Measurements from ENCODE around the gene IL1RN.

The IL1RN gene

DNA sequence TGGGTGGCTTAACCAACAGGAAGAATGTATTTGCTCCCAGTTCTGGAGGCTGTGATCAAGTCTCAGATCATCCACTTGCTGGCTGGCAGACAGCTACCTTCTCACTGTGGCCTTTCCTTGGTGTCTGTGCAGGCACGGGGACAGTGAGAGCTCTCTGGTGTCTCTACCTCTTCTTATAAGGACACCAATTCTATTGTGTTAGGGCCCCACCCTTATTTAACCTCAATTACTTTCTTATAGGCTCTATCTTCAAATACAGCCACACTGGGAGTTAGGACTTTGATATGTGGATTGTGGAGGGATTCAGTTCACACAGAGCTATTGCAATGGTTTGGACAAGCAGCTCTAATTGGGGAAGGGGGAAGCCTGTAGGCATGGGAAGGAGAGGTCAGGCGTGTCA is 25.3 kb upstream of the IL1RN start:
- in situ Hi-C loops (cut with HindIII; ENCODE audit: low sequenced_read_pairs): no loop called here

DNA sequence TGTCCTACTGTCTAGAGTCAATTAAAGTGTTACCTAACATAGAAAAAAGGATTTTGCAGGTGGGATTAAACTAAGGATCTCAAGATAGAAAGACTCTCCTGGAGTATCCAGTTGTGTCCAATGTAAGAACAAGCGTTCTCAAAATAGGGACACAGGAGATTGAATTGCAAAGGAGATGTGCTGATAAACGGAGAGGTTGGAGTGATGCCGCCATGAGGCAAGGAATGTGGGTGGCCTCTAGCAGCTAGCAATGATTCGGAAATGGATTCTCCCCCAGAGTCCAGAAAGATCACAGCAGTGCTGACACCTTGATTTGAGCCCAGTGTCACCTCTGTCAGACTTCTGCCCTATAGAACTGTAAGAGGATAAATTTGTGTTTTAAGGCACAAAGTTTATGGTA is 24.1 kb upstream of the IL1RN start:
- in situ Hi-C loops (cut with HindIII; ENCODE audit: low sequenced_read_pairs): no loop called here

DNA sequence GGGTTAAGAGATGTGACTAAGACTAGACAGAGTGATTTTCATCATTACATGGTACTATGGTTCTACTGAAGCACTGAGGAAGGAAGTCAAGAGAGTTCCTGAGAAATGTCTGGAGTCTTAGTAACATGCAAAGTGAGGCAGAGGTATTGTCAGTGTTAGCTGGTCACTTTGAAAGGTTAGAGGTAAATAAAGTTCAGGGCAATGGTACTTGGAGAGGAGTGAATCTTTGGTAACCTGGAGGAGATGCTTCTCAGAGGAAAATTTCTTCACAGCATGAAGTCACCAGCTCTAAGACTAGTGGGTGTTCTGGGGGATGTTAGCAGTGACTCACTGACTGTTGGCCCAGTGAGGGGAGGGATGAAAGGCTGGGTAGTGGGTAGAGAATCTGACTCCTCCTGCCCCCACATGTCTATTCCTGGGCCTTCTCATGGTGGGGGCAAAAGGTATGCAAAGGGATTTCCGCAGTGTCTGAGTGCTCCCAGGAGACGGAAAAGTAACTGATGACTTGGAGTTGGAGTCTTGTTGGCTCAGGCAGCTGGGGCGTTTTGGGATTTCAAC is 23.3 kb upstream of the IL1RN start:
- in situ Hi-C loops (cut with HindIII; ENCODE audit: low sequenced_read_pairs): no loop called here

DNA sequence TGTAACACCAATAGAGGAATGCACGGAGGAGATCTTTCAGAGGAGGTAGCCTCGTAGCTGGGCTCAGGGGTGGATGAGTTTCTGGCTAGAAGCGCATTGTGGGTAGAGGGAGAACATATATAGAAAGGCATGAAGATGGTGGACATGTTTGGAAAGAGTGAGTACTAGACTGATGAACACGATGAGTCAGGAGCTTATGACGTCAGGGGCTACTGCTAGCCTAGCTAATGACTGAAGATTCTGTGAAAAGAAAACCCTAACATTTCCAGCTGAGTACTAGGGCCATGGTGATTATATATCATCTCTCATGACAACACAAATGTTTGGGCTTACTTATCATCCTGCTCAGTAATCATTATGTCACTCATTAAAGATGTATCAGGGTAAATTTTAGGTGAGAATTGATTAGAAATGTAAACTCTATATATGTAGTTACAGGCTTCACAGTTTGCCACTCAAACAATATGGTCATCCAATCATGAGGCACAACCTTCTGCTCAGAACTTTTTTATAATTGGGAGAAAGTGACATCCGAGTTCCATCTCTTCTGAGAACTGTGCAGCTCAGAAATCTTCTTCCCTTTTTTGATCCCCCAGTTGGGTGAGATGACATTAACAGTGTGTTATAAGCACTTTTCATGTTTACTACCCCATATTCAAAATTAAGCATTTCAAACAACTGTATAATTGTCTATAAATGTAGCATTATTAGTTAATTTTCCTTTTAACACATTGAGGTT is 22.2 kb upstream of the IL1RN start:
- in situ Hi-C loops (cut with HindIII; ENCODE audit: low sequenced_read_pairs): no loop called here

DNA sequence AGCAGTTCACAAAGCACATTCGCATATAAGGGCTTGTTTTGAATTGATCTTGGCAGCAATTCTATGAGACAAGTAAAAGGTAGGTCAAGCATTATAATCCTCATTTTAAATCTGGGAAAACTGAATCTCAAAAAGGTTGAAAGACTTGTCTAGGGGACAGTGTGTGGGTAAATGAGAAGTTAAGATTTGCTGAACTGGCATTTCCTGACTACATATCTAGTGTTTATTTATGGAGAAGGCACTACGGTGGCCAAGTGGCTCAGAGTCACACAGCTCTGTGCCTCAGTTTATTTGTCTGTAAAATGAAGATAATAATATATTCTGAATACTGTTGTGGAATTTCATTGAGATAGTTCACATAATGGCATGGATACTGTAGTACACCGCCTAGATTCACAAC is 16.3 kb upstream of the IL1RN start:
- in situ Hi-C loops (cut with HindIII; ENCODE audit: low sequenced_read_pairs): no loop called here

DNA sequence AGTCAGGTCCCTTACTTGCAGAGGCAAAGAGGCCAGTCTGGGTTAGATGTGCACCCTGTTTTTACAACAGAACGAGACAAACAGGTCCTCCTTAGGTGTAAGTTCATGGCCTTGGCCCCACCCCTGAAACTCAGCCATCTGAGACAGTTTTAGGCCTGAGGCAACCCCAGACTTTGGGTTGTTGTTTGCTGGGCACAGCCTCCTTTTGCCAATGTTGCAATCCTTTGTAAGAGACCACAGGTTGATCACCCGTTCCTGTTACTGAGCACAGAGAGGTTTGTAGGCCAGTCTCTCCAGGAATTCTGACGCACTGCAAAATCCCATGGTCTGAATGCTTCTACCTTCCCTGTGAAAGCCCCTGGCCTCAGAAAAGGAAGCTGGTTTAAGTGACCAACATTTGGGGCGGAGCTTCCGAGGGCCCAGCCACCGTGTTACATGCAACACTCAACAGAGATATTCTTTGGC is 15.5 kb upstream of the IL1RN start:
- in situ Hi-C loops (cut with HindIII; ENCODE audit: low sequenced_read_pairs): no loop called here

DNA sequence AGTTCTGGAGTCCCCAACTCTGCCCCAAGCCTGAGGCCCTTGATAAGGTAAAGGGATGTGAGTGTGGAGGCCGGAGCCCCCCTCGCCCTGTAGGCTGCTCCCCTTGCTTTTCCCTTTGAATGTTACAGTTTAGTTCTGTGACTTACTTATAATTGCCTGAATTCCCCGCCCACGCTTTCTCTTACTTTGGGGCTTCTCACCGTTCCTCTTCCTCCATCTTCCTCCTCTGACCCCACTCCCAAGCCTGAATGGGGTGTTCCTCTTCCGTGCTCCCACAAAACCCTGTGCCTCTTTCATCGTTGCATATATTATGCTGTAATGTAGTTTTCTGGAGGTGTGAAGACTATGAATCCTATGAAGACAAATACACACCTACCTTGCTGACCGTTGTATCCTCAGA is 15.0 kb upstream of the IL1RN start:
- in situ Hi-C loops (cut with HindIII; ENCODE audit: low sequenced_read_pairs): no loop called here

DNA sequence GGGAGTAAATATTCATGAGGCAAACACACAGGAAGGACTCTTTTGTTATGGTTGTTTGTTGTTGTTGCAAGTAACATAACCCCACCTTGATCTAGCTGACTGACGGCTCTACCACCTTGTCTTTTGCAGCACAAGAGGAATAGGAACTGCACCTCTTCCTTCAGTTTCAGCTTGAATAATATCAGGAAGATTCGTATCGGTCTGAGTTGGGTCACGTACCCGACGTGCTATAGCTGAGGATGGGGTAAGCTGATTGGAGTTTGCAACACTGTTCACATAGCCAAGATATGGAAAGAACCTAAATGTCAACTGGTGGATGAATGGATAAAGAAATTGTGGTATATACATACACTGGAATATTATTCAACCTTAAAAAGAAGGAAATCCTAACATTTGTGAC is 14.5 kb upstream of the IL1RN start:
- in situ Hi-C loops (cut with HindIII; ENCODE audit: low sequenced_read_pairs): no loop called here

DNA sequence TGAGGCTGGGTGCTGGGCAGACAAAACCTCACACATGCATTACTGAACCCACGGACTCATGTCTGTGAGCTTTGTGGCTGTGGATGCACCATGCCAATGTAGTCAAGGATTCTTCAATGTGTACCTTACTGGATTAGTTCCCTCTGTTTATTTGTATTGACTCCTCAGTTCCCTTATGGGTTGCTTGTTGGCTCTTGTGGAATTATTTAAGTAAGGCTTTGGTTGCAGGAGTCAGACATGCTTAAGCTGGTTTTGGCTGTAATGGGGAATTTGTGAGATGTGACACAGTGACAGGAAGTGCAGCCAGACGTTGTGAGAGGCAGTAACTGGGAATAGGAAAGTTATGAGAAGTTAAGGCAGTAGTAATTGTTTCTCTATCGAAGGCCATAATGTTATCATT is 13.6 kb upstream of the IL1RN start:
- in situ Hi-C loops (cut with HindIII; ENCODE audit: low sequenced_read_pairs): no loop called here

DNA sequence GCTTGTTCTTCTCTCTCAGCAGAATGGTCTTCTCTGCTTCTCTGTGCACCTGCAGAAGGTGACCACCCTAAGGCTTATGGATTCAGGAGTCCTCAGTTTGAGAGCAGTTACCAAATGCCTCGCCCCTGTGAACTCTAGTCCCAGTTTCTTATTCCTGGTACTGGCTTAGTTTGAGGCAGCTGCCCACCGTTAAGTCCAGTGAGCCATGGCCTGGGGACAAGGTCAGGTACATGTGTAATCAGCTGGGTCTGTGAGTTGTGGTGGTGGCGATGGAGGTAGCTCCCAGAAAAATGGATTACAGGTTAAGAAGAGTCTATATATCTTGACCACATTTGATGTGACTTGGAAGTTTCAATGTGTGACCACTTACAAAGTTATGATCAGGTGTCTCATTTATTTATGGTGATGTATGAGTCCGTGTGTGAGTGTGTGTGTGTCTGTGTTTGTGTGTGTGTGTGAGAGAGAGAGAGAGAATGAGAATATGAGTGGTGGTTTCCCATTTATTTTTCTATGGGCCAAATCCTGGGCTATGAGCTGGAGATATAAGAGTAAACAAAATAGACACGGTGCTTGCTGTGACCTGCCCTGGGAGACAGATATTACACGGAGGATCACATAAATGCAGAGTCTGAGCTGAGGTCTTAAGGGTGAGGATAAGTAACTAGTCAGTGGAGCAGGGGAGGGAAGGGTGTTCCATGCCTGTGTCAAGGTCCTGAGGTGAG is 13.0 kb upstream of the IL1RN start:
- in situ Hi-C loops (cut with HindIII; ENCODE audit: low sequenced_read_pairs): no loop called here

DNA sequence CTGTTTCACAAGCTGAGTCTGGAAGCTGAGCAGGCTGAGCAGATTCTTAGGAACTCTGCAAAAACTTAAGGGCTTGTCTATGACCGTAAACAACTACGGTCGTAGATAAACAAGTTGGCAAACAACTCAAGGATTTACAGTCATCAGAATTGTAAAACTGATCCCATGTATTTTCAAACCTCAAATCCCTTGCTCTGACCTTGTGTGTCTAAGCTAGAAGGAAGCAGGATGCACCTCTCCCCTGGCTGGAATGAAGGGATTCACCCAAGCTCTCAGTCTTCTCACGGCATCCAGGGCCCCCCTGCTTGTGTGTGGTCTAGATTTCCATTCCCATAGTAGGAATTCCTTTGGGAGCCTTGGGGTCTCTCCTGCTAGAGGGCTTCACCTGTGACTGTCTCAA is 12.4 kb upstream of the IL1RN start:
- in situ Hi-C loops (cut with HindIII; ENCODE audit: low sequenced_read_pairs): no loop called here

DNA sequence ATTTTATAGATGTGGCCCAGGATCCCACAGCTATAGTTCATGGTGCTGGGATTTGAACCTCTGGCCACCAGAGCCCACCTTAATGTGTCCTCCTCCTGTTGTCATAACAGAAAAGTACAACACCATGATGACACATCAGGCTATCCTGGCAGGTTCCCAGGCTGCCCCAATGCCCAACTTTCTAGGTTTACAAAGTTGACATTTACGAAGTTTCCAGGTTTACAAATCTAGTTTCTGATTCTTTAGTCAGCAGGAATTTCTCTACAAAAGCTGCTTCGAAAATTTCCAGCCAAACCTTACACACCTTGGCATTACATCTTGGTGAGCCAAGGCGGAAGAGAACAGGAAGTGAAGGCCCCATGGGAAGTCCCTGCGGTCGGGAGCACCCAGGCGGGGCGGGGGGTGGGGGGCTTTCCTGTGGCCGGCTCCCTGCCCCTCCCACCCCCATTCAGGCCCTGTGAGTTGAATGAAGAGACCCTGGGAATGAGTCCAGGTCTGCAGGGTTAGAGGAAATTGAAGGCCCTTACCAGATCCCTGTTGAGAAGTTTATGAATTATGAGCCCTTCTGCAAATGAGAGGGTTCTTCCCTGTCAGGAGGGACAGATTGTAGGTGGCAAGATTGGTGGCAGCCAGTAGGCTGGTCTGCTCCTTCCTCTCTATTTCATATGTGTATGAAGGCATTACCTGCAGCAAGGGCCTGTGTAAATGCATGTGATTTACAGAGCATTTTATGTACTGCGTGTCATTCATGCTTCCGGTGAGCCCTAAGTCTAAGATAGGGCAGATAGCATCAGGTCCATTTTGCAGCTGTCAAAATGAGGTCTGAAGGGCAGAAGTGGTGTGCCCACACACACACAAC is 11.1 kb upstream of the IL1RN start:
- in situ Hi-C loops (cut with HindIII; ENCODE audit: low sequenced_read_pairs): no loop called here

DNA sequence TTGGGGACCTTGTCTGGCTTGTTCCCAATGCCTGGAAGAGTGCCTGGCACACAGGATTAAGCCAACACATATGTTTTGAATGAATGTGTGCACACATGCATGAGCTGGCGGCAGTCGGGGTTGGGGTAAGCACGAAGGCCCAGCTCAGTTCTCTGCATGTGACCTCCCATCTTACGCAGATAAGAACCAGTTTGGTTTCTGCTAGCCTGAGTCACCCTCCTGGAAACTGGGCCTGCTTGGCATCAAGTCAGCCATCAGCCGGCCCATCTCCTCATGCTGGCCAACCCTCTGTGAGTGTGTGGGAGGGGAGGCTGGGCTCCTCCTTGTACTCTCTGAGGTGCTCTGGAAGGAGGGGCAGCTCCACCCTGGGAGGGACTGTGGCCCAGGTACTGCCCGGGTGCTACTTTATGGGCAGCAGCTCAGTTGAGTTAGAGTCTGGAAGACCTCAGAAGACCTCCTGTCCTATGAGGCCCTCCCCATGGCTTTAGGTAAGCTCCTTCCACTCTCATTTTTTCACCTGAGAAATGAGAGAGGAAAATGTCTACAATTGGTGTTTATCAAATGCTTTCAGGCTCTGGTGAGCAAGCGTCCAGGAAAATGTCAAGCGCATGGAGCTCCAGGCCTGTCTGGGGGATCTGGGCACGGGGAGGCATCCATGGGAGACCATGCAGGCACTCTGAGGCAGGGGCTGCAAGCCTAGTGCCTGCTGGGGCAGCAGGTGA is 9.7 kb upstream of the IL1RN start:
- in situ Hi-C loops (cut with HindIII; ENCODE audit: low sequenced_read_pairs): no loop called here

DNA sequence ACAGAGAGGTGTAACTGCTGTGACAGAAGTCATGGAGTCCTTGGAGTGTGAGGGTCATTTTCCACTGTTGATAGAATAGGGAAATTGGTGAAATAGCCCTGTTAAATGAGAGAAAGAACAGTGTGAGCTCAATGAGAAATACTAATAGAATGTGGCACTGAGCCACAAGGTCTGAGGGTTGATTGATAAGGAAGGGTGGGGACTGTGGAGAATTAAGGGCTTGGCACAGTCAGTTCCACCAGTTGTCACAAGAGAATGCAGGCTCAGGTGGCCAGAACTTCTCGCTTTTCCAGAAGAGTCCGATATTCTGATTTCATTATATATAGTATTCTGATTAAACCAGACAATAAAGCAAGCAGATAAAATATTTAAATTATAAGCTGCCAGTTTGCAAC is 9.1 kb upstream of the IL1RN start:
- in situ Hi-C loops (cut with HindIII; ENCODE audit: low sequenced_read_pairs): no loop called here

DNA sequence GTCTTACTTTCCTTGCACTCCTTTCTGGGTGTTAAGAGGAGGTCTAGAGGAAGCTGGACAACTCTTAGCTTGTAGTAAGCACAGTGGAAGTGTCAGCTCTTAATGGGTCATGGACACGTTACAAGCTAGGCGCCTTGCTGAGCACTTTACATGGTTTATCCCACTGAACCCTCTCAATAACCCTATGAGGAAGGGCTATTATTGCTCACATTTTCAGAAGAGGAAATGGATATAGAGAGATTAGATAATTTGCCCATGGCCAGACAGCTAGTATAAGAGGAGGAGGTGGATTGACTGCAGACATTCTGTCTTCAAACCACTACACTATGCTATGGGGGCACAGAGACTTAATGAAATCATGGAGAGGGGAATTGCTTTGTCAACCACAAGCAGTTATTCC is 8.3 kb upstream of the IL1RN start:
- in situ Hi-C loops (cut with HindIII; ENCODE audit: low sequenced_read_pairs): no loop called here

DNA sequence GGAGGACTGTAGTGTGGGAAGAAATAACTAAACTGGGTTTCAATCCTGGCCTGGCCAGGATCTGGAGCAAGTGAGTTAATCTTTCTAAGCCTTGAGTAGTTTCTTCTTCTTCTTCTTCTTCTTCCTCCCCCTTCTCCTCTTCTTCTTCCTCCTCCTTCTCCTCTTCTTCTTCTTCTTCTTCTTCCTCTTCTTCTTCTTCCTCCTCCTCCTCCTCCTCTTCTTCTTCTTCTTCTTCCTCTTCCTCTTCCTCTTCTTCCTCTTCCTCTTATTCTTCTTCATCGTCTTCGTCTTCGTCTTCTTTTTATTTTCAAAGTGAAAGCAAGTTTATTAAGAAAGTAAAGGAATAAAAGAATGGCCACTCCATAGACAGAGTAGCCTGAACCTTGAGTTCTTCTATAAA is 6.5 kb upstream of the IL1RN start:
- in situ Hi-C loops (cut with HindIII; ENCODE audit: low sequenced_read_pairs): no loop called here

DNA sequence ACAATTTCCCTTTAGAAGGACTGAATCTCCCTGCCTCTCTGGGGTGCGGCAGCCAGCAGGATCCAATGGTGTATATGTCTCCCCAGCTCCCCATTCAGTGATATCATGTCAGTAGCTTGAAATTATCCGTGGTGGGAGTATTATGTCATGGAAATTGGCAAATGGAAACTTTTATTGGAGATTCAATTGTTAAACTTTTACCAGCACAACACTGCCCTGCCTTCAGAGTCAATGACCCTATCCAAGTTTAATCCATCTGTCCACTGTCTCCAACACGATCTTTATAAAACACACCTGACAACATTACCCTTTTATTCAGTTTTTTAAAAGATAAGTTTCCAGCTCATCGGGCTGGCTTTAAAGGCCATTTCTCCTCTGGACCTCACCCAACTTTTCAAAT is 5.0 kb upstream of the IL1RN start:
- in situ Hi-C loops (cut with HindIII; ENCODE audit: low sequenced_read_pairs): no loop called here

DNA sequence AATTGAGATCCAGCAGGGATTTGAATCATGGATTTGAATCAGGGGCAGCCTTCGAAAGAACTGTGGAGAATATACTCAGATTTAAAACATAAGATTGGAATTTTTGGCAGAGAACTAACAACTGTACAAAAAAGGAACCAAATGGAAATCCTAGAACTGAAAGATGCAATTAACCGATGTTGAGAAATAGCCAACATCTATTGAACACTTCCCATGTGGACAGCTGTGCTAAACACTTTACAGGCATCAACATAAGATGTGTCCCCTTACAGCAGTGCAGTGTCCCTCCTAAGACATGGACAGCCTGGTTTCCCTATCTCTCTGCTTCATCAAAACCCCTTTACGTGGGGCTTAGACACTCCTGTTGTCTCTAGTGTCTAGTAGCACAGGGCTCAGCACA is 3.7 kb upstream of the IL1RN start:
- in situ Hi-C loops (cut with HindIII; ENCODE audit: low sequenced_read_pairs): no loop called here

DNA sequence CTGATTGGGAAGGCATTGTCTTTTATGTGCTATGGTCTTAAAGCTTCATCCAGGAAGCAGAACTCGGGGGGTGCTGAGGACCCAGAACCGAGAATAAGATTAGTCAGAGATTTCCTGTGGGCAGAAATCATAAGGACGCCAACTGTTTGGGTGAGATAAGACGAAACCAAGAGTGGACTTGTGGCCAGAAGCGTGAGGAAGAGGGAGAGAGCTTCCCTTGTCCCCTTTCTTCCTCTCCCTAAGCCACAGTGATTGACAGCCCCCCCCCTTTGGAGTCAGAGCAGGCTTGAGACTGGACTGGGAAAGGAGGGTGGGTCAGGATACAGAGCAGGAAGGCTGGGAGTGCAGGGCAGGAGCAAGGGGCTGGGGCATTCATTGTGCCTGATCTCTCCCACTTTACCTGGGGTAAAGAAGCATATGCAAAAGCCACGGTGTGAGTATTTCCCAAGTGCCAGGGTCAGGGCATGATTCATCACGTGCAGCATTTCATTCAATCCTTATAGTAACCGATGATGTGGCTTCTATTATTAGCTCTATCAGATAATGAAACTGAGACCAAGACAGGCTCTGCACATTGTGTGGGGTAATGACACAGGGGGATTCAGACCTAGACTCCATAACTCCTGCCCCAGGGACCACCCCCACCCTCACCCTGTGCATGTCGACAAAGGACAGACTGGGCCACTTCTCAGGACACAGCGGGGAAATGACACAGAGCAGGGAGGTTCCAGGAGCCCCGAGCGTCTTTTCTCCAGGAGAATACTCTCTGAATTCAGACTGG is 3.0 kb upstream of the IL1RN start:
- in situ Hi-C loops (cut with HindIII; ENCODE audit: low sequenced_read_pairs): no loop called here

Data from DLD1 (cell line).